D721Med (cell line): ENCODE measurements around the gene PFKFB3.

Source experiments
- DNase-seq: peaks from one replicate; pipeline ENCODE4 v3.0.0; 2011; ENCODE audit warnings: low spot score; ENCODE audit not compliant: insufficient read length
- FAIRE-seq: peaks from 2 replicates; lab custom pipeline; 2011; peaks lifted over from hg19 to GRCh38; lab: Jason Lieb, UNC
- TF ChIP-seq, protein P1 (sequence below): IDR thresholded peaks from 2 replicates; pipeline ENCODE4 v1.5.1; 2012; ENCODE audit warnings: mild to moderate bottlenecking, control low read depth; ENCODE audit not compliant: insufficient read depth; ENCODE audit errors: missing control alignments

The PFKFB3 gene

GRCh38 chr10:6202684-6203330, at the start of gene PFKFB3:
TSS of gene PFKFB3 (plus strand) at chr10:6202932. CDS start at chr10:6203261, 329 bp downstream.
- DNase-seq (peak; percentile 77), FAIRE-seq (no peak)
- TF ChIP-seq, protein P1, sequence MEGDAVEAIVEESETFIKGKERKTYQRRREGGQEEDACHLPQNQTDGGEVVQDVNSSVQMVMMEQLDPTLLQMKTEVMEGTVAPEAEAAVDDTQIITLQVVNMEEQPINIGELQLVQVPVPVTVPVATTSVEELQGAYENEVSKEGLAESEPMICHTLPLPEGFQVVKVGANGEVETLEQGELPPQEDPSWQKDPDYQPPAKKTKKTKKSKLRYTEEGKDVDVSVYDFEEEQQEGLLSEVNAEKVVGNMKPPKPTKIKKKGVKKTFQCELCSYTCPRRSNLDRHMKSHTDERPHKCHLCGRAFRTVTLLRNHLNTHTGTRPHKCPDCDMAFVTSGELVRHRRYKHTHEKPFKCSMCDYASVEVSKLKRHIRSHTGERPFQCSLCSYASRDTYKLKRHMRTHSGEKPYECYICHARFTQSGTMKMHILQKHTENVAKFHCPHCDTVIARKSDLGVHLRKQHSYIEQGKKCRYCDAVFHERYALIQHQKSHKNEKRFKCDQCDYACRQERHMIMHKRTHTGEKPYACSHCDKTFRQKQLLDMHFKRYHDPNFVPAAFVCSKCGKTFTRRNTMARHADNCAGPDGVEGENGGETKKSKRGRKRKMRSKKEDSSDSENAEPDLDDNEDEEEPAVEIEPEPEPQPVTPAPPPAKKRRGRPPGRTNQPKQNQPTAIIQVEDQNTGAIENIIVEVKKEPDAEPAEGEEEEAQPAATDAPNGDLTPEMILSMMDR: peak; percentile 74

- TF ChIP-seq, protein P1: no peak
- DNase-seq (no peak), FAIRE-seq (no peak)
Measured at GRCh38 chr10:6153845-6154244, 48.9 kb upstream of the PFKFB3 start.

GRCh38 chr10:6154566-6154965, 48.2 kb upstream of the PFKFB3 start:
- no peak for DNase-seq
- no peak for FAIRE-seq
- TF ChIP-seq, protein P1: no peak

DNA sequence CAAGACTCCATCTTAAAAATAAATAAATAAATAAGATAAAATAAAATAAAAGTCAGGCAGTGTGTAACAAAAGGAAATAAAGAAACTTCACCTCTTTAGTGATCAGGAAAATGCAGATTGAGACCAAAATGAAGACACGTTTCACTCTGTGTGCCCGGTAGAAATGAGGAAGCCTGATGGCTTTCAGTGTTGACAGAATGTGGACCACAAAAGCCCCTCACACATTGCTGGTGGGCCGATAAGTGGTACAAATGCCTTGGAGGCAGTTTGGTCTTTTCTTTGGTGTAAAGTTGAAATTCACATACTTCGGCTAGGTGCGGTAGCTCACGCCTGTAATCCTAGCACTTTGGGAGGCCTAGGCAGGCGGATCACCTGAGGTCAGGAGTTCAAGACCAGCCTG, 44.5 kb upstream of the PFKFB3 start:
- no peak for DNase-seq
- TF ChIP-seq, protein P1: no peak
- FAIRE-seq: no peak

GRCh38 chr10:6161921-6162320, 40.8 kb upstream of the PFKFB3 start:
- FAIRE-seq (no peak), DNase-seq (no peak)
- TF ChIP-seq, protein P1: no peak

DNA sequence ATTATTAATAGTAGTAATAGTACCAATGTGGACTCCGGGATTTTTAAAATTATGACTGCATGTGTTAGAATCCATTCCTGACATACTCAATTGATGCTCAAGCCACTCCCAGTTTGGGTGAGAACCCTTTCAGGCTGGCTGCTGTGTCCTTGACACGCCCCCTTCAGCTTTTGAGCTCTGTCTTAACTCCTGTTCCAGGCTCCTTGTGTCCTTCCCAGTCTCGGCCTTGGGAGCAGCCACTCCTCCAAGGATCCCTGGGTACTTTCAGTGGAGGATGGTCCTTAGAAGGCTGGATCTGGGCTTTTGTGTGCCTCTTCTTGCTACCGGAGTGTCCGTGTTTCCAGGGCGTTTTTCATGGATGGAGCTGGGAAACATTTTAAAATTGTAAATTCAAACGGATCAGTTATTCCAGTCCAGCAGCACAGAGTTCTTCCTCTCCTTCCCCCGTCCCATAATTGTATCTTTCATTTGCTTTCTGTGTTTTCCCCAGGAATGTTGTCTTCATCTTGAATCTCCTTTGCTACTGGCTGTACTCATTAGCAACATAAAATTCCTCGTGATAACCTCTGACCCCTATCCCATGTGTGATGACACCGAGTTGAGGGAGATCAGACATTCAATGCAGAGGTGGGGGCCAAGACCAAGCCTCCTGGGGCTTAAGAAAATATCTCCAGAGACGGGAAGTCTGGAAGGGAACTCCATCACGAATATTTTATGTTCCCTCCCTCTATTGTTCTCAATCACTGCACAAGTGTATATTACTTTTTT, 40.0 kb upstream of the PFKFB3 start:
- TF ChIP-seq, protein P1: no peak
- FAIRE-seq: no peak
- DNase-seq: no peak
